Endothelial cell (in vitro differentiated cells): ENCODE measurements around the gene EFCAB13. TPM values are rescaled to one million over a fixed set of nuclear protein-coding genes. Genes with fewer than 3 reads are reported as not detected.

Source experiments
- DNase-seq: peaks from one replicate; pipeline ENCODE4 v3.0.0; 2021; ENCODE audit warnings: low spot score
- H3K27ac Mint-ChIP-seq: one replicate; pipeline ENCODE4 v1.8.0; 2021; ENCODE audit warnings: mixed read lengths, inconsistent platforms; ENCODE audit not compliant: unreplicated experiment
- H3K27me3 Mint-ChIP-seq: one replicate; pipeline ENCODE4 v1.8.0; 2021; ENCODE audit warnings: mild to moderate bottlenecking, moderate library complexity, mixed read lengths, inconsistent platforms; ENCODE audit not compliant: unreplicated experiment
- H3K36me3 Mint-ChIP-seq: one replicate; pipeline ENCODE4 v1.8.0; 2021; ENCODE audit warnings: mild to moderate bottlenecking, low read depth, mixed read lengths, inconsistent platforms; ENCODE audit not compliant: unreplicated experiment
- H3K4me1 Mint-ChIP-seq: one replicate; pipeline ENCODE4 v1.8.0; 2021; ENCODE audit warnings: mild to moderate bottlenecking, mixed read lengths, inconsistent platforms; ENCODE audit not compliant: unreplicated experiment
- H3K4me3 Mint-ChIP-seq: one replicate; pipeline ENCODE4 v1.8.0; 2021; ENCODE audit warnings: mild to moderate bottlenecking, mixed read lengths, inconsistent platforms; ENCODE audit not compliant: unreplicated experiment
- H3K9me3 Mint-ChIP-seq: one replicate; pipeline ENCODE4 v1.8.0; 2021; ENCODE audit warnings: mixed read lengths, inconsistent platforms; ENCODE audit not compliant: unreplicated experiment
- CTCF ChIP-seq: fragments of 200-600 bp; sonication (generic); IDR thresholded peaks from one replicate; pipeline ENCODE4 v1.5.0; 2021; ENCODE audit warnings: antibody characterized with exemption; ENCODE audit not compliant: unreplicated experiment
- total RNA-seq: library from RNA; stranded (reverse); fragmentation: NEBNext Ultra II Directional; extraction: Animal tissue kit (Norgen Biotek cat#: 25700); gene quantifications from one replicate; pipeline ENCODE4 v1.2.1, GENCODE V29; 2021; ENCODE audit not compliant: unreplicated experiment

EFCAB13 gene
- total RNA-seq, 1 donor from 2014 or later, result 4.6 TPM

GRCh38 chr17:47325176-47325575, 1.4 kb downstream of the EFCAB13 start:
- Mint-ChIP-seq H3K27me3 (peaks cover 6% of the 10 kb centered on the region), H3K4me3 (peak overlapping the region; percentile 37), H3K36me3 (no peaks in the 10 kb centered on the region), H3K4me1 (peaks cover 13% of the 10 kb centered on the region), H3K27ac (no peak overlapping the region), H3K9me3 (peaks cover 3% of the 10 kb centered on the region)
- no peak for TF ChIP-seq CTCF
- DNase-seq, result no peak

DNA sequence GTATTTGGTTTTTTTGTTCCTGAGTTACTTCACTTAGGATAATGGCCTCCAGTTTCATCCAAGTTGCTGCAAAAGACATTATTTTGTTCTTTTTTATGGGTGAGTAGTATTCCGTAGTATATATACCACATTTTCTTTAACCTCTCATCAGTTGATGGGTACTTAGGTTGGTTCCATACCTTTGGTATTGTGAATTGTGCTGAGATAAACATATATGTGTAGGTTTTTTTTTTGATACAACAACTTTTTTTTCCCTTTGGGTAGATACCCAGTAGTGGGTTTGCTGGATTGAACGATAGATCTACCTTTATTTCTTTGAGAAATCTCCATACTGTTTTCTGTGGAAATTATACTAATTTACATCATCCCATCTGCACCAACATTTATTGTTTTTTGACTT, 6.8 kb downstream of the EFCAB13 start:
- no peak for DNase-seq
- Mint-ChIP-seq H3K36me3 (peaks cover 5% of the 10 kb centered on the region), H3K9me3 (no peaks in the 10 kb centered on the region), H3K27ac (no peak overlapping the region), H3K4me3 (no peak overlapping the region), H3K27me3 (no peaks in the 10 kb centered on the region), H3K4me1 (peaks cover 2% of the 10 kb centered on the region)
- no peak for TF ChIP-seq CTCF

GRCh38 chr17:47332287-47332686, 8.5 kb downstream of the EFCAB13 start:
- Mint-ChIP-seq H3K4me1 (peaks cover 5% of the 10 kb centered on the region), H3K36me3 (peaks cover 5% of the 10 kb centered on the region), H3K4me3 (no peak overlapping the region), H3K27ac (no peak overlapping the region), H3K9me3 (no peaks in the 10 kb centered on the region), H3K27me3 (no peaks in the 10 kb centered on the region)
- no peak for DNase-seq
- no peak for TF ChIP-seq CTCF

GRCh38 chr17:47335101-47335936, 11.6 kb downstream of the EFCAB13 start:
- TF ChIP-seq CTCF, result no peak
- H3K27me3 Mint-ChIP-seq, result no peaks in the 10 kb centered on the region
- no peak for DNase-seq
- H3K27ac Mint-ChIP-seq, result no peak overlapping the region
- H3K4me1 Mint-ChIP-seq, result peaks cover 5% of the 10 kb centered on the region
- peaks cover 5% of the 10 kb centered on the region for H3K36me3 Mint-ChIP-seq
- H3K9me3 Mint-ChIP-seq, result no peaks in the 10 kb centered on the region
- H3K4me3 Mint-ChIP-seq, result no peak overlapping the region

DNA sequence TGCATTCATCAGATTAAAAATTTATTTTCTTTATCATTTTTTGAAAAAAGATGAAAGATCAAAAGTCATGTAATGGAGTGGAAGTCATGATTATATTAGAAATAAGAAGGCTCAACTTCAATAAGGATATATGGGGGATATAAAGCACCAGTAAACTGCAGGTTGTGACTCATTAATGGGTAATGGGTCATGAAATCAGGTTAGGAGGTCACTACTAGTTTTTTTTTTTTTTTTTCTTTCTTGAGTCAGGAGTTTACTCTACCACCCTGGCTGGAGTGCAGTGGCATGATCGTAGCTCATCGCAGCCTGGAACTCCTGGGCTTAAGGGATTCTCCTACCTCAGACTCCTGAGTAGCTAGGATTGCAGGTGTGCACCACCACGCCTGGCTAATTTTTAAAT, 14.3 kb downstream of the EFCAB13 start:
- Mint-ChIP-seq H3K9me3 (no peaks in the 10 kb centered on the region), H3K27ac (no peak overlapping the region), H3K27me3 (no peaks in the 10 kb centered on the region), H3K36me3 (peaks cover 5% of the 10 kb centered on the region), H3K4me1 (peaks cover 5% of the 10 kb centered on the region), H3K4me3 (no peak overlapping the region)
- no peak for DNase-seq
- no peak for TF ChIP-seq CTCF
